BJ (cell line): ENCODE measurements around the gene MFSD12. TPM values are rescaled to one million over a fixed set of nuclear protein-coding genes. Genes with fewer than 3 reads are reported as not detected.

Source experiments
- CTCF ChIA-PET: fragments of 350-600 bp; formaldehyde crosslinking; extraction: SDS; loops from one replicate; lab custom pipeline; 2021; ENCODE audit warnings: antibody characterized with exemption, inconsistent platforms; lab: Yijun Ruan, JAX
- POLR2A ChIA-PET: fragments of 300-600 bp; sonication (Branson Sonifier 250); formaldehyde crosslinking; extraction: SDS; loops from one replicate; lab custom pipeline; 2021; ENCODE audit warnings: antibody characterized with exemption; lab: Charles Lee
- DNase-seq: peaks from one replicate; pipeline ENCODE4 v3.0.0-alpha.2; 2011; ENCODE audit warnings: low read depth
- H3K27me3 ChIP-seq: 2 replicates; pipeline ENCODE4 v1.6.0; 2011; ENCODE audit warnings: low read length; ENCODE audit not compliant: control insufficient read depth, insufficient read depth
- H3K36me3 ChIP-seq: 2 replicates; pipeline ENCODE4 v1.5.1; 2011; ENCODE audit warnings: low read length; ENCODE audit not compliant: control insufficient read depth, insufficient read depth
- H3K4me3 ChIP-seq: 2 replicates; pipeline ENCODE4 v1.5.1; 2011; ENCODE audit warnings: low read depth, mild to moderate bottlenecking, control low read depth, low read length
- CTCF ChIP-seq: IDR thresholded peaks from 2 replicates; pipeline ENCODE4 v1.5.1; 2011; ENCODE audit warnings: low read depth, mild to moderate bottlenecking, control low read depth, inconsistent platforms, low read length, moderate library complexity; ENCODE audit not compliant: insufficient read depth
- polyA plus RNA-seq: library from polyadenylated mRNA; depleted of rRNA; stranded (reverse); fragments of >200 nt; gene quantifications from 2 replicates; pipeline ENCODE4 v1.2.3, GENCODE V29; 2011

MFSD12 gene
- polyA plus RNA-seq, 1 experiment: 54.7 TPM

- TF ChIP-seq CTCF: no peak
Observed at GRCh38 chr19:3538258-3538929, 19.0 kb downstream of the MFSD12 start.

GRCh38 chr19:3537438-3538240 lies 19.7 kb downstream of the MFSD12 start:
- H3K36me3 ChIP-seq: peaks cover 33% of the 10 kb centered on the region
- CTCF ChIA-PET: interaction anchor here (1.7 kb wide), 1 partner anchor 8 kb away, joined by 8 read pairs; no protein-coding TSS in a partner anchor

More at GRCh38 chr19:3538258-3538929, 19.0 kb downstream of the MFSD12 start:
- no peak for DNase-seq
- Histone ChIP-seq H3K27me3 (no peaks in the 10 kb centered on the region), H3K4me3 (no peak overlapping the region), H3K36me3 (peaks cover 28% of the 10 kb centered on the region)
- ChIA-PET CTCF (interaction anchor here (0.7 kb wide), 1 partner anchor 36 kb away, joined by 4 read pairs; no protein-coding TSS in a partner anchor), POLR2A (no interaction called here)

GRCh38 chr19:3537101-3537437 lies 20.3 kb downstream of the MFSD12 start:
- no peak overlapping the region for H3K4me3 ChIP-seq
- no peak for DNase-seq
- H3K27me3 ChIP-seq: no peaks in the 10 kb centered on the region
- ChIA-PET CTCF (interaction anchor here (1.7 kb wide), 1 partner anchor 8 kb away, joined by 8 read pairs; no protein-coding TSS in a partner anchor), POLR2A (no interaction called here)
- peaks cover 38% of the 10 kb centered on the region for H3K36me3 ChIP-seq
- no peak for TF ChIP-seq CTCF

More at GRCh38 chr19:3537438-3538240, 19.7 kb downstream of the MFSD12 start:
- POLR2A ChIA-PET: no interaction called here
- H3K27me3 ChIP-seq: no peaks in the 10 kb centered on the region
- no peak overlapping the region for H3K4me3 ChIP-seq
- TF ChIP-seq CTCF: no peak
- DNase-seq: no peak

GRCh38 chr19:3536429-3537100 lies 20.8 kb downstream of the MFSD12 start:
- Histone ChIP-seq H3K27me3 (no peaks in the 10 kb centered on the region), H3K4me3 (no peak overlapping the region), H3K36me3 (peaks cover 41% of the 10 kb centered on the region)
- CTCF ChIA-PET: interaction anchor here (1.7 kb wide), 1 partner anchor 9 kb away, joined by 8 read pairs; no protein-coding TSS in a partner anchor
- no peak for TF ChIP-seq CTCF
- DNase-seq: no peak
- POLR2A ChIA-PET: no interaction called here
